ENCODE data around the gene MCRIP2. TPM values are rescaled to one million over a fixed set of nuclear protein-coding genes. Genes with fewer than 3 reads are reported as not detected.
A peak's percentile ranks its signal among the peaks of the same experiment; 100 is the strongest.

Gene MCRIP2
- total RNA-seq, 1 donor from 2014 or later, result 27.0 TPM

GRCh38 chr16:673399-673991, 31.9 kb downstream of the MCRIP2 start:
- Histone ChIP-seq H3K4me3 (no peak overlapping the region), H3K27ac (no peak overlapping the region), H3K9me3 (no peaks in the 10 kb centered on the region), H3K27me3 (no peaks in the 10 kb centered on the region), H3K36me3 (peaks cover 0 to 42% of the 10 kb centered on the region in 2 donors), H3K4me1 (peaks cover 45% of the 10 kb centered on the region)
- no peak for TF ChIP-seq POLR2A (IDR thresholded peaks at IDR 0.05)
- TF ChIP-seq POLR2AphosphoS5 (IDR thresholded peaks at IDR 0.05; ENCODE audit: insufficient read depth in 1 of 2, low read depth in 1 of 2), result no peak
- TF ChIP-seq, protein P1, sequence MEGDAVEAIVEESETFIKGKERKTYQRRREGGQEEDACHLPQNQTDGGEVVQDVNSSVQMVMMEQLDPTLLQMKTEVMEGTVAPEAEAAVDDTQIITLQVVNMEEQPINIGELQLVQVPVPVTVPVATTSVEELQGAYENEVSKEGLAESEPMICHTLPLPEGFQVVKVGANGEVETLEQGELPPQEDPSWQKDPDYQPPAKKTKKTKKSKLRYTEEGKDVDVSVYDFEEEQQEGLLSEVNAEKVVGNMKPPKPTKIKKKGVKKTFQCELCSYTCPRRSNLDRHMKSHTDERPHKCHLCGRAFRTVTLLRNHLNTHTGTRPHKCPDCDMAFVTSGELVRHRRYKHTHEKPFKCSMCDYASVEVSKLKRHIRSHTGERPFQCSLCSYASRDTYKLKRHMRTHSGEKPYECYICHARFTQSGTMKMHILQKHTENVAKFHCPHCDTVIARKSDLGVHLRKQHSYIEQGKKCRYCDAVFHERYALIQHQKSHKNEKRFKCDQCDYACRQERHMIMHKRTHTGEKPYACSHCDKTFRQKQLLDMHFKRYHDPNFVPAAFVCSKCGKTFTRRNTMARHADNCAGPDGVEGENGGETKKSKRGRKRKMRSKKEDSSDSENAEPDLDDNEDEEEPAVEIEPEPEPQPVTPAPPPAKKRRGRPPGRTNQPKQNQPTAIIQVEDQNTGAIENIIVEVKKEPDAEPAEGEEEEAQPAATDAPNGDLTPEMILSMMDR (IDR thresholded peaks at IDR 0.05), result no peak
- DNase-seq (ENCODE audit: extremely low spot score in 2 of 2), result no peak
- intact Hi-C loops (cut with DNase I), result no loop called here

DNA sequence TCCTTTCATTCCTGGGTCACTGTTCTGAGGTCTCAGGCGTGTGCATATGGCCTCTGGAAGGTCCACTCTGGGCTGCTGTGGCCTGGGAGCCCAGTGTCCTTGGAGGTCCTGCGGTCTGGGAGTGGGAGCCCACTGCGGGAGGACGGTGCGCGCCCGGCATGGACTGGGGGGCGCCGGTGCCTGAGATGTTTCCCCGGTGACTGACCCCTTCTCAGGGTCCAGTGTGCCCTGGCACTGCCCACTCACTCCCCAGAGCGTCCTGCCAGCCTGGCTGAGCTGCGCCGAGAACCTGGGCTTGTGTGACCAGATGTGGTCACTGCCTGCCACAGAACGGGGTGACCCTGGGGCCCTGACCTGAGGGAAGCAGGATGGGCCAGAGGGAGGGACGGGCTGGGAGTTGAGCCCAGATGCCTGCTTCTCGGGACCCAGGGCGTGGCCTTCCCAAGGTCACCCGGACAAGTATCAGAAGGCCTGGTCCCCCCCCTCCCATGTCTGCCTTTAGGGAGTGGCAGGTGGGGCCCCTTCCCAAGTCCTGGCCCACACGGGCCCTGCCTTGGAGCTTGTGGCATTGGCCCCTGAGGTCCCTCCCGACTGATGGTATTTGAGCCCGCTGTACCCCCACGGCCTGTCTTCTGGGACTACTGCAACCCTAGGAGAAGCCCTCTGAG, 32.7 kb downstream of the MCRIP2 start:
- Histone ChIP-seq H3K4me3 (no peak overlapping the region), H3K27me3 (no peaks in the 10 kb centered on the region), H3K9me3 (no peaks in the 10 kb centered on the region), H3K4me1 (peaks cover 43% of the 10 kb centered on the region), H3K36me3 (peaks cover 0 to 42% of the 10 kb centered on the region in 2 donors), H3K27ac (no peak overlapping the region)
- intact Hi-C loops (cut with DNase I), result no loop called here
- no peak for TF ChIP-seq POLR2AphosphoS5 (IDR thresholded peaks at IDR 0.05; ENCODE audit: insufficient read depth in 1 of 2, low read depth in 1 of 2)
- no peak for TF ChIP-seq POLR2A (IDR thresholded peaks at IDR 0.05)
- TF ChIP-seq, protein P1 (IDR thresholded peaks at IDR 0.05), result no peak
- no peak for DNase-seq (ENCODE audit: extremely low spot score in 2 of 2)

DNA sequence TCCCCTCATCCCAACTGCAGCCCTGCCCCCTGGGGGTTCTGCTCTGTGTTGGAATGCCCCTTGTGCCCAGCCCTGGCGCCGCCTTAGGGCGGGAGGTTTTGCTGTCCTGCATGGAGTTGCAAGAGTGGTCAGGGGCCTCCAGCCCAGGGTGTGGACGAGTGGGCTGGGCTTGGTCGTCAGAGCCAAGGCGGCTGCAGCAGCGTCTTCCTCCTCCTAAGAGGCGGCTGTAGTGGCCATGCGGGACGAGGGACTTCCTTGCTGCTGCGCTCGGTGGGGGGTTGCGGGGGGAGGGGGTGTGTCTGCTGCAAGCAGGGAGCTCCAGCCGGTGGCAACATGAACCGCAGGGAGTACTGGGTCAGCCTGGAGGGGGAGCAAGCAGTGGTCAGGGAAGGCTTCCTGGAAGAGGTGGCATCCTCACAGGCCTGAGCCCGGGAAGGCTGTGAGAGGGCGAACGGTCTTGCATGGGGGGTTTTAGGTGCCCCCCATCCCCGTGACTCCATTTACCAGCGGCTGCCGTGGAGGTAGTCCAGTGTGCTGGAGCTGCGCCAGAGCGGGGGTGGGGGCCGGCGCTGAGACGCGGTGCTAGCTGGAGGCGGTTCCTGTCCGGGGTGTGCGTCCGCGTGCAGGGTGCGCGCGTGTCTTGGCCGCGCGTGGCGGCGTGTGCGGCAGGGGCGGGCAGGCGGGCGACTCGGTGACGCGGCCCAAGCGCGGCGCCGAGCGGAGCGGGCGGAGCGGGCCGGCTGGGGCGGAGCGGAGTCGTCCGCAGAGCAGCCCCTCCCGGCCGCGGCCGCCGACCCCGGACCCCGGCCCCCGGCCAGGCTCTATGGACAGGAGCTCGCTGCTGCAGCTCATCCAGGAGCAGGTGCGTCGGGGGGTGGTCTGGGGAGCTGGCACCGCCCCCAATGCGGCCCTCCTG, 33.6 kb downstream of the MCRIP2 start, which contains the start of gene RHBDL1:
Gene RHBDL1 (plus strand): TSS at position 704 of the 916 bp plus-strand sequence. CDS start 120 bp downstream, at position 824.
- Histone ChIP-seq H3K27me3 (no peaks in the 10 kb centered on the region), H3K9me3 (no peaks in the 10 kb centered on the region), H3K4me1 (peaks cover 43% of the 10 kb centered on the region), H3K36me3 (peaks cover 0 to 34% of the 10 kb centered on the region in 2 donors), H3K4me3 (peak within 1 kb of the TSS; percentile 27 to 51), H3K27ac (peak within 1 kb of the TSS; percentile 15)
- DNase-seq (ENCODE audit: extremely low spot score in 2 of 2), result no peak
- intact Hi-C loops (cut with DNase I), result no loop called here
- TF ChIP-seq, protein P1 (IDR thresholded peaks at IDR 0.05), result no peak
- no peak for TF ChIP-seq POLR2AphosphoS5 (IDR thresholded peaks at IDR 0.05; ENCODE audit: insufficient read depth in 1 of 2, low read depth in 1 of 2)
- no peak for TF ChIP-seq POLR2A (IDR thresholded peaks at IDR 0.05)

- DNase-seq (ENCODE audit: extremely low spot score in 2 of 2), result no peak
- peaks cover 0 to 26% of the 10 kb centered on the region in 2 donors for H3K36me3 ChIP-seq
- H3K9me3 ChIP-seq, result no peaks in the 10 kb centered on the region
- H3K27me3 ChIP-seq, result no peaks in the 10 kb centered on the region
- H3K27ac ChIP-seq, result no peak overlapping the region
- peak overlapping the region; percentile 27 to 51 for H3K4me3 ChIP-seq
- intact Hi-C loops (cut with DNase I), result no loop called here
- TF ChIP-seq POLR2AphosphoS5 (IDR thresholded peaks at IDR 0.05; ENCODE audit: insufficient read depth in 1 of 2, low read depth in 1 of 2) (no peak), POLR2A (IDR thresholded peaks at IDR 0.05) (no peak)
- TF ChIP-seq, protein P1 (IDR thresholded peaks at IDR 0.05), result no peak
- H3K4me1 ChIP-seq, result peaks cover 47% of the 10 kb centered on the region
Measured at GRCh38 chr16:675884-676564, 34.4 kb downstream of the MCRIP2 start.
